CD4-positive, alpha-beta T cell (primary cell): ENCODE results near the gene MRPS16. TPM values are rescaled to one million over a fixed set of nuclear protein-coding genes. Genes with fewer than 3 reads are reported as not detected.

Experiments
- ATAC-seq: fragments of 200-7000 bp; cut with Tn5 transposase; one replicate; pipeline ENCODE4 v1.10.0; 2022; ENCODE audit warnings: mild to moderate bottlenecking; ENCODE audit not compliant: poor library complexity
- CTCF ChIA-PET: fragments of 350-600 bp; sonication (Branson Sonifier 250); formaldehyde crosslinking; loops from one replicate; lab custom pipeline; 2021; ENCODE audit warnings: antibody characterized with exemption, inconsistent platforms; lab: Charles Lee
- POLR2A ChIA-PET: fragments of 350-600 bp; sonication (Branson Sonifier 250); formaldehyde crosslinking; loops from one replicate; lab custom pipeline; 2021; ENCODE audit warnings: antibody characterized with exemption, inconsistent platforms; lab: Charles Lee
- DNase-seq, 14 experiments: peaks; one replicate each; pipeline ENCODE4 v3.0.0-alpha.2; 2013 to 2020; ENCODE audit warnings: mixed read lengths in 2 of 14
- H3K27ac ChIP-seq, 2 donors: one replicate each; pipeline versions ENCODE4 v1.5.1 to v1.7.0; 2013; ENCODE audit warnings: low read length in 2 of 2, low read depth in 1 of 2, mild to moderate bottlenecking in 1 of 2
- H3K27me3 ChIP-seq, 2 experiments: 1 replicate in 1 of 2; 2 replicates in 1 of 2; pipeline versions ENCODE4 v1.6.1 to v1.7.0; 2013; ENCODE audit warnings: low read length in 2 of 2, control low read depth in 1 of 2, mild to moderate bottlenecking in 1 of 2, moderate library complexity in 1 of 2; ENCODE audit not compliant: insufficient read depth in 2 of 2, control insufficient read depth in 1 of 2
- H3K36me3 ChIP-seq: one replicate; pipeline ENCODE4 v1.6.1; 2013; ENCODE audit warnings: low read length, control low read depth; ENCODE audit not compliant: insufficient read depth
- H3K4me1 ChIP-seq: one replicate; pipeline ENCODE4 v1.6.1; 2013; ENCODE audit warnings: low read length, control low read depth; ENCODE audit not compliant: insufficient read depth
- H3K4me3 ChIP-seq: one replicate; pipeline ENCODE4 v1.5.1; 2013; ENCODE audit warnings: mild to moderate bottlenecking, low read length, moderate library complexity
- H3K9me3 ChIP-seq, 2 experiments: 1 replicate in 1 of 2; 2 replicates in 1 of 2; pipeline versions ENCODE4 v1.6.1 to v1.7.0; 2013; ENCODE audit warnings: low read length in 2 of 2, mild to moderate bottlenecking in 2 of 2, control low read depth in 1 of 2, moderate library complexity in 1 of 2; ENCODE audit not compliant: control insufficient read depth in 1 of 2, insufficient read depth in 1 of 2
- H3K27ac Mint-ChIP-seq: one replicate; pipeline ENCODE4 v1.8.0; 2020; ENCODE audit warnings: mixed read lengths
- H3K27me3 Mint-ChIP-seq: one replicate; pipeline ENCODE4 v1.8.0; 2021; ENCODE audit warnings: mixed read lengths
- H3K36me3 Mint-ChIP-seq: one replicate; pipeline ENCODE4 v1.8.0; 2021; ENCODE audit warnings: low read depth, mixed read lengths
- H3K4me1 Mint-ChIP-seq: one replicate; pipeline ENCODE4 v1.8.0; 2021; ENCODE audit warnings: low read depth, mixed read lengths
- H3K4me3 Mint-ChIP-seq: one replicate; pipeline ENCODE4 v1.8.0; 2020; ENCODE audit warnings: mild to moderate bottlenecking, mixed read lengths
- H3K9me3 Mint-ChIP-seq: one replicate; pipeline ENCODE4 v1.8.0; 2020; ENCODE audit warnings: mixed read lengths
- CTCF ChIP-seq: fragments of 200-600 bp; IDR thresholded peaks from one replicate; pipeline ENCODE4 v1.8.0; 2022; ENCODE audit warnings: antibody characterized with exemption, mild to moderate bottlenecking
- intact Hi-C, 2 experiments: fragments of 100-400 bp; cut with DNase I in 1 of 2; cut with micrococcal nuclease in 1 of 2; formaldehyde crosslinking; loops; one replicate each; pipeline versions ENCODE4 v1.15.1 to v1.9.0; 2023 to 2025; cut with DNase I, micrococcal nuclease
- polyA plus RNA-seq, 2 donors: library from polyadenylated mRNA; unstranded; fragments of 120-200 nt; gene quantifications; one replicate each; pipeline ENCODE4 v1.2.1, GENCODE V29; 2013
- total RNA-seq, 174 experiments: library from RNA in 2 of 174; stranded (reverse) in 2 of 174; gene quantifications; one replicate each; pipeline ENCODE4 v1.2.3 and lab custom pipeline; 2021 to 2026

Gene MRPS16
- total RNA-seq (10 to 100 TPM; 28.3 to 31.9 TPM), total RNA-seq (lab: John Stamatoyannopoulos, UW) (37.0 to 197 (median 67.7) reads per million in 172 experiments)
- 43.0 TPM for polyA plus RNA-seq (2013, experiment 1 of 2)
- 42.5 TPM for polyA plus RNA-seq (2013, experiment 2 of 2)

- no peak for TF ChIP-seq CTCF
- H3K9me3 ChIP-seq, result no peaks in the 10 kb centered on the region
- Mint-ChIP-seq H3K9me3 (no peaks in the 10 kb centered on the region), H3K4me3 (peak within 1 kb of the TSS; percentile 96), H3K36me3 (peaks cover 48% of the 10 kb centered on the region), H3K27me3 (no peaks in the 10 kb centered on the region), H3K27ac (peak within 1 kb of the TSS; percentile 94), H3K4me1 (peaks cover 40% of the 10 kb centered on the region)
- H3K4me1 ChIP-seq, result peaks cover 23% of the 10 kb centered on the region
- H3K27me3 ChIP-seq, result no peaks in the 10 kb centered on the region
- H3K36me3 ChIP-seq, result peaks cover 19% of the 10 kb centered on the region
- peak within 1 kb of the TSS; percentile 93 for H3K4me3 ChIP-seq
- peak within 1 kb of the TSS; percentile 78 to 91 for H3K27ac ChIP-seq
- ChIA-PET POLR2A (interaction anchor here (1.1 to 3.2 kb wide), 7 partner anchors 11 to 373 kb away, joined by 3 to 19 read pairs (median 6); partner anchors contain the start of genes CFAP70, ECD, FAM149B1 and P4HA1), CTCF (interaction anchor here (0.8 to 1.5 kb wide), 3 partner anchors 11 to 156 kb away, joined by 3 to 4 read pairs (median 3); partner anchors contain the start of gene P4HA1)
- ATAC-seq, result peak; percentile 87
- peak; percentile 85 to 97 (median 90) for DNase-seq
- intact Hi-C loops, result loop anchor here (2.0 to 10.0 kb wide), 9 partner anchors 105 to 560 kb away; partner anchors contain the start of genes CFAP70 (in 2 of the 2), ANXA7 (in 1 of the 2), MCU (in 1 of the 2) and MYOZ1 (in 1 of the 2)
Observed at GRCh38 chr10:73252445-73253224, at the start of gene MRPS16. Gene MRPS16, minus strand, starts transcription at chr10:73252644. Its CDS starts 162 bp downstream, at chr10:73252482.

- H3K36me3 Mint-ChIP-seq, result no peaks in the 10 kb centered on the region
- Histone ChIP-seq H3K27me3 (no peaks in the 10 kb centered on the region), H3K36me3 (no peaks in the 10 kb centered on the region), H3K4me3 (no peak overlapping the region), H3K4me1 (no peaks in the 10 kb centered on the region), H3K9me3 (no peaks in the 10 kb centered on the region), H3K27ac (no peak overlapping the region)
- no peaks in the 10 kb centered on the region for H3K4me1 Mint-ChIP-seq
- no peaks in the 10 kb centered on the region for H3K27me3 Mint-ChIP-seq
- DNase-seq (peak in 2 of 14 experiments; percentile 3 to 5), ATAC-seq (no peak)
- H3K9me3 Mint-ChIP-seq, result no peaks in the 10 kb centered on the region
- TF ChIP-seq CTCF, result no peak
- H3K27ac Mint-ChIP-seq, result no peak overlapping the region
- POLR2A ChIA-PET, result no interaction called here
- intact Hi-C loops, result no loop called here
- no peak overlapping the region for H3K4me3 Mint-ChIP-seq
- CTCF ChIA-PET, result interaction anchor here (0.6 kb wide), 1 partner anchor 26 kb away, joined by 3 read pairs; no protein-coding TSS in a partner anchor
Observed at GRCh38 chr10:73296946-73297345, 44.5 kb upstream of the MRPS16 start.

- intact Hi-C loops, result no loop called here
- H3K9me3 Mint-ChIP-seq, result peaks cover 3% of the 10 kb centered on the region
- CTCF ChIA-PET, result no interaction called here
Observed at GRCh38 chr10:73293461-73293860, 41.0 kb upstream of the MRPS16 start.

More at GRCh38 chr10:73293461-73293860, 41.0 kb upstream of the MRPS16 start:
- POLR2A ChIA-PET, result interaction anchor here (0.6 kb wide), 1 partner anchor 102 kb away, joined by 3 read pairs; no protein-coding TSS in a partner anchor
- H3K36me3 Mint-ChIP-seq, result peaks cover 17% of the 10 kb centered on the region
- Histone ChIP-seq H3K9me3 (peaks cover 0 to 7% of the 10 kb centered on the region in 2 experiments), H3K36me3 (no peaks in the 10 kb centered on the region), H3K4me1 (no peaks in the 10 kb centered on the region), H3K4me3 (no peak overlapping the region), H3K27me3 (no peaks in the 10 kb centered on the region), H3K27ac (no peak overlapping the region)
- ATAC-seq, result no peak
- H3K4me3 Mint-ChIP-seq, result no peak overlapping the region
- no peaks in the 10 kb centered on the region for H3K4me1 Mint-ChIP-seq
- no peak overlapping the region for H3K27ac Mint-ChIP-seq
- TF ChIP-seq CTCF, result no peak
- no peak for DNase-seq
- H3K27me3 Mint-ChIP-seq, result no peaks in the 10 kb centered on the region
